ENCODE data around the gene TJP2. TPM values are rescaled to one million over a fixed set of nuclear protein-coding genes. Genes with fewer than 3 reads are reported as not detected.

Gene TJP2
- total RNA-seq, 1 experiment from 2014 or later, result 155 TPM

GRCh38 chr9:69319324-69320025 is 145.4 kb downstream of the TJP2 start:
- ChIA-PET POLR2A (interaction anchor here (1.8 kb wide), 1 partner anchor 12 kb away, joined by 5 read pairs; no protein-coding TSS in a partner anchor), CTCF (interaction anchor here (1.0 to 1.2 kb wide), 3 partner anchors 11 to 103 kb away, joined by 3 read pairs; no protein-coding TSS in a partner anchor)
- Mint-ChIP-seq H3K27me3 (ENCODE audit: low read depth) (peaks cover 11% of the 10 kb centered on the region), H3K4me1 (peaks cover 39% of the 10 kb centered on the region), H3K9me3 (peaks cover 17% of the 10 kb centered on the region), H3K27ac (no peak overlapping the region), H3K36me3 (peaks cover 14% of the 10 kb centered on the region), H3K4me3 (no peak overlapping the region)
- DNase-seq (ENCODE audit: low spot score), result no peak
- TF ChIP-seq ZSCAN18 (CRISPR knock-in tag; IDR thresholded peaks at IDR 0.05) (no peak), ARID4B (CRISPR knock-in tag; IDR thresholded peaks at IDR 0.05; ENCODE audit: borderline replicate concordance) (no peak), MLX (CRISPR knock-in tag; IDR thresholded peaks at IDR 0.05) (no peak), TEAD1 (CRISPR knock-in tag; IDR thresholded peaks at IDR 0.05) (no peak), GTF2I (CRISPR knock-in tag; conservative IDR thresholded peaks at IDR 0.05) (no peak), ZNF138 (CRISPR knock-in tag; conservative IDR thresholded peaks at IDR 0.05) (no peak), OVOL2 (CRISPR knock-in tag; IDR thresholded peaks at IDR 0.05; ENCODE audit: borderline replicate concordance) (no peak), E2F4 (CRISPR knock-in tag; IDR thresholded peaks at IDR 0.05; ENCODE audit: borderline replicate concordance, low read depth) (no peak), CREM (CRISPR knock-in tag; IDR thresholded peaks at IDR 0.05) (no peak), NR3C1 (CRISPR knock-in tag; conservative IDR thresholded peaks at IDR 0.05; ENCODE audit: low read depth) (no peak), ZBTB43 (CRISPR knock-in tag; IDR thresholded peaks at IDR 0.05) (no peak), ERG (CRISPR knock-in tag; IDR thresholded peaks at IDR 0.05) (no peak), KAT7 (CRISPR knock-in tag; IDR thresholded peaks at IDR 0.05; ENCODE audit: borderline replicate concordance) (no peak), NFE2L1 (CRISPR knock-in tag; IDR thresholded peaks at IDR 0.05) (no peak), ESRRA (CRISPR knock-in tag; IDR thresholded peaks at IDR 0.05; ENCODE audit: borderline replicate concordance) (no peak), HMGXB4 (CRISPR knock-in tag; IDR thresholded peaks at IDR 0.05) (no peak), ATF2 (CRISPR knock-in tag; IDR thresholded peaks at IDR 0.05; ENCODE audit: borderline replicate concordance, low read depth) (no peak), ZNF532 (CRISPR knock-in tag; IDR thresholded peaks at IDR 0.05; ENCODE audit: borderline replicate concordance) (no peak)
- ATAC-seq, result peak; percentile 33
